ENCODE measurements around the gene COL1A1.

GRCh38 chr17:50219939-50220465, 18.6 kb upstream of the COL1A1 start:
- TF ChIP-seq, protein P1, sequence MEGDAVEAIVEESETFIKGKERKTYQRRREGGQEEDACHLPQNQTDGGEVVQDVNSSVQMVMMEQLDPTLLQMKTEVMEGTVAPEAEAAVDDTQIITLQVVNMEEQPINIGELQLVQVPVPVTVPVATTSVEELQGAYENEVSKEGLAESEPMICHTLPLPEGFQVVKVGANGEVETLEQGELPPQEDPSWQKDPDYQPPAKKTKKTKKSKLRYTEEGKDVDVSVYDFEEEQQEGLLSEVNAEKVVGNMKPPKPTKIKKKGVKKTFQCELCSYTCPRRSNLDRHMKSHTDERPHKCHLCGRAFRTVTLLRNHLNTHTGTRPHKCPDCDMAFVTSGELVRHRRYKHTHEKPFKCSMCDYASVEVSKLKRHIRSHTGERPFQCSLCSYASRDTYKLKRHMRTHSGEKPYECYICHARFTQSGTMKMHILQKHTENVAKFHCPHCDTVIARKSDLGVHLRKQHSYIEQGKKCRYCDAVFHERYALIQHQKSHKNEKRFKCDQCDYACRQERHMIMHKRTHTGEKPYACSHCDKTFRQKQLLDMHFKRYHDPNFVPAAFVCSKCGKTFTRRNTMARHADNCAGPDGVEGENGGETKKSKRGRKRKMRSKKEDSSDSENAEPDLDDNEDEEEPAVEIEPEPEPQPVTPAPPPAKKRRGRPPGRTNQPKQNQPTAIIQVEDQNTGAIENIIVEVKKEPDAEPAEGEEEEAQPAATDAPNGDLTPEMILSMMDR (IDR thresholded peaks at IDR 0.05), result no peak
- TF ChIP-seq POLR2A (IDR thresholded peaks at IDR 0.05), result no peak
